GM12872 (cell line): ENCODE measurements around the gene BMPER.

Experiments
- TF ChIP-seq, protein P1 (sequence below): IDR thresholded peaks from 3 replicates; pipeline ENCODE4 v1.5.1; 2011; ENCODE audit warnings: low read depth, mild to moderate bottlenecking, low read length, moderate library complexity; ENCODE audit not compliant: insufficient read depth

Gene BMPER

DNA sequence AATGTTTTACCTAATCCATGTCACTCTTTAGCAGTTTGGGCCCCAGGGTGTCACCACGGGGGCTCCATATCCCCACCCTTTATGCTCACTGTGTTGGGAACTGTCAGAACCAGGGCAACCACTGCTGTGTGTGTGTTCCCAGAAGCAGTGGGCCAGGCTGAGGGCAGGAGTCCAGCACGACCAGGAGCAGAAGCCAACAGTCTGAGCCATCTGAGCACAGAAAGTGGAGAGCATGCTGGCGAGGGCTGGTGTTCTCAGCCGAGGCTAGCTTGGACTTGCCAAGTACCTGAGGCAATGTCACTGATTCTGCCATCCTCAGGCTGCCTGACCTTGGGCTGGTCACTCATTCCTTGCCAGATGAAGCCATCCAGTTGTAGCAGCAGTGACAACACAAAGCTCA is 285.0 kb downstream of the BMPER start:
- TF ChIP-seq, protein P1, sequence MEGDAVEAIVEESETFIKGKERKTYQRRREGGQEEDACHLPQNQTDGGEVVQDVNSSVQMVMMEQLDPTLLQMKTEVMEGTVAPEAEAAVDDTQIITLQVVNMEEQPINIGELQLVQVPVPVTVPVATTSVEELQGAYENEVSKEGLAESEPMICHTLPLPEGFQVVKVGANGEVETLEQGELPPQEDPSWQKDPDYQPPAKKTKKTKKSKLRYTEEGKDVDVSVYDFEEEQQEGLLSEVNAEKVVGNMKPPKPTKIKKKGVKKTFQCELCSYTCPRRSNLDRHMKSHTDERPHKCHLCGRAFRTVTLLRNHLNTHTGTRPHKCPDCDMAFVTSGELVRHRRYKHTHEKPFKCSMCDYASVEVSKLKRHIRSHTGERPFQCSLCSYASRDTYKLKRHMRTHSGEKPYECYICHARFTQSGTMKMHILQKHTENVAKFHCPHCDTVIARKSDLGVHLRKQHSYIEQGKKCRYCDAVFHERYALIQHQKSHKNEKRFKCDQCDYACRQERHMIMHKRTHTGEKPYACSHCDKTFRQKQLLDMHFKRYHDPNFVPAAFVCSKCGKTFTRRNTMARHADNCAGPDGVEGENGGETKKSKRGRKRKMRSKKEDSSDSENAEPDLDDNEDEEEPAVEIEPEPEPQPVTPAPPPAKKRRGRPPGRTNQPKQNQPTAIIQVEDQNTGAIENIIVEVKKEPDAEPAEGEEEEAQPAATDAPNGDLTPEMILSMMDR, result no peak

DNA sequence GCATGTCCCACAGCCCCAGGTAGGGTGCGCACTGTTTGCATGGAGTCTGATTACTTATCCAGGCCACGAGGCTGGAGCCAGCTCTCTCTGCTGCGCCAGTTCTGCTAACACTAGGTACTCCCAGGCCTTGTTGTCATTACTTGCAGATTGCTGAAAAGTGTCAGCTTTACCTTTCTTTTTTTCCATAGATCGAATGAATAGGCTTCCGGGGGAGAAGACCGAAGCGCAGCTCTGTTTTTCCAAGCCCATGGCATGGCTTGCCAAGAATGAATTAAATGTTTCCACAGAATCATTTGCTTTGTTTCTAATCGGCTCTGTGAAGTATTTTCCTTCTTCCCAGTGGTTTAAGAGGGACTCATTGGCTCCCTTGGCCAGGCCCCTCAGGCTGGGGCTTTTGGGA is 285.8 kb downstream of the BMPER start:
- TF ChIP-seq, protein P1, result no peak

DNA sequence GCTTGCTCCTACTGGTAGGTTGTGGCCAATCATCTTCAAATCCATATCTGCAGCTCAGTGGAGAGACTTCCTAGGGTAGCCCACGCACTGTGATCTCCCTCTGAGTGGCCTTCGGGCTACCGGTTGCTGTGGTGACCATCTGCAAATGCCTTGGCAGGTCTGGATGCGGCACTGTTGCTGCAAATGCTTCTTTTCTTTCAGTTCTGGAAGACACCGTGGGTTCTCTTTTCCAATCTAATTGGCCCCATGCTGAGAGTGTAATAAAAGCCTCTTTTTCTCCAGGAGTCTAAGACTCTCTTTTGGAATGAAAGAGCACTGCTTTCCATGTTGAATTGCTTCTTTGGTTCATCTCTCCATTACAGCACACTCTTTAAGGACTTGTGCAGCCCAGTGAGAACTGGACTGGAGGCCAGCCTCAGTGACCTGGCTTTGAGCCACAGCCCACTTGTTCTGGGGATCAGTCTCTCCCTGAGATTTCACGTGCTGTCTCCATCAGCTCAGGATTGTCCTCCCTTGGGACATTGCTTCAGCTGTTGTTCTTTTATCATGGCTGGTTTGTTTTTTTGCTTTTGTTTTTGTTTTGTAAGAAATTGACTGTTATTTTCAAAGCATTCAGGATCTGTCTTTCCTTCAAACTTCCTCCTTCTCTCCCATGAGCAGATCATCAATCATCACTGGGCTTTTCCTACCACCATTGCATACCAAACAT is 286.6 kb downstream of the BMPER start:
- TF ChIP-seq, protein P1, result no peak

DNA sequence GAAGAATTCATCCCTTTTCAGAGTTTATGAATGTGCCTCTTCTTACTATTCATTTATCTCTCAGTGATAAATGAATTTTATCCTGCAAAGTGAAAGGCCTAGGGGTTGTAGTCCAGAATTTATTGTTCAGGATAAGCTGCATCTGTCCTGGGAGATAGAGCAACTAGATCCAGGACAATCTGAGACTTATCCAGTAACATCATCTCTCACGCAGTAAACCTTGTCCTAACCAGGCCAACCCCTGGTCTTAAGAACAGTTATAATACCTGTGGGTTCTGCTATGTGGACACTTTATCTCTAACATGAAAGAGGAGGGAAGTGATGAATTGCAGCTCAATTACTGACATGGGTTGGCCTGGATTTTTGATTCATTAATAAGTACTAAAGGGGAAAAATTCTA is 287.6 kb downstream of the BMPER start:
- TF ChIP-seq, protein P1, result no peak

DNA sequence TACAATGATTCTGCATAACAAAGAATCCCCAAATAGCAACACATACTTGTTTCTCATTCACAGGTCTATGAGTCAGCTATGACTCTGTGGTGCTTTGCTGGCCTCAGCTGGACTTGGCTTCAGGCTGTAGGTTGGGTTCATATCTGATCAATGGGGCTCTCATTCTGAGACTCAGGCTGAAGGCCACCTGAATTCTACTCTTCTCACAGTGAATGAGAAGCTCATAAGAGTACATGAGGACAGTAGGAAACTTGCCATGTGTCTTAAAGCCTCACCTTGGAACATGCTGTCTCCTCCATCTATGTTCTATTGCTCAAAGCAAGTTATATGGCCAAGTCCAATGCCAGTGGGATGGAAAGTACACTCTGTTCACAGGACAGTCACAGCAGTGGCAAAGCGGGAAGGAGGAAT is 292.9 kb downstream of the BMPER start:
- TF ChIP-seq, protein P1, result no peak
